K562 (cell line): ENCODE results near the gene CORO2A. TPM values are rescaled to one million over a fixed set of nuclear protein-coding genes. Genes with fewer than 3 reads are reported as not detected.

Source experiments
- ATAC-seq: fragments of 200-7000 bp; cut with Tn5 transposase; 3 replicates; pipeline ENCODE4 v1.9.1; 2020; ENCODE audit warnings: moderate library complexity
- BruUV-seq: library from RNA; stranded (reverse); fragments of 400-500 nt; replicated peaks from 2 replicates; lab custom pipeline; 2021; lab: Mats Ljungman, UMichigan
- CTCF ChIA-PET: fragments of 300-600 bp; formaldehyde crosslinking; extraction: SDS; loops from one replicate; lab custom pipeline; 2021; ENCODE audit warnings: low intra/inter-chr PET ratio; lab: Yijun Ruan, JAX
- POLR2A ChIA-PET: fragments of 300-600, 350-650 bp; sonication (Branson Sonifier 250); formaldehyde crosslinking; extraction: SDS; loops from one replicate; lab custom pipeline; 2021; ENCODE audit warnings: antibody characterized with exemption, inconsistent platforms; lab: Yijun Ruan, JAX
- DNase-seq, 4 experiments: peaks; one replicate each; pipeline versions ENCODE4 v3.0.0 to v3.0.0-alpha.2; 2011 to 2018; ENCODE audit warnings: low spot score in 3 of 4, mixed read lengths in 3 of 4; ENCODE audit errors: extremely low read depth in 1 of 4
- FAIRE-seq: peaks from 2 replicates; lab custom pipeline; 2011; peaks lifted over from hg19 to GRCh38; lab: Jason Lieb, UNC
- H2AFZ ChIP-seq: 2 replicates; pipeline ENCODE4 v1.6.0; 2011; ENCODE audit warnings: low read depth, low read length, control low read depth, inconsistent platforms
- H3K27ac ChIP-seq: fragments of 200-600 bp; 3 replicates; pipeline ENCODE4 v1.8.0; 2011; ENCODE audit warnings: low read depth, mild to moderate bottlenecking, control low read depth, inconsistent platforms, low read length, moderate library complexity, mixed read lengths; ENCODE audit errors: extremely low read depth
- H3K27me3 ChIP-seq, 2 experiments: fragments of 300-600 bp in 1 of 2; 2 replicates in 1 of 2; 3 replicates in 1 of 2; pipeline versions ENCODE4 v1.6.0 to v1.8.0; 2011; ENCODE audit warnings: inconsistent platforms in 2 of 2, low read length in 2 of 2, mild to moderate bottlenecking in 1 of 2, mixed read lengths in 1 of 2, moderate library complexity in 1 of 2; ENCODE audit not compliant: control insufficient read depth in 2 of 2, insufficient read depth in 2 of 2
- H3K36me3 ChIP-seq: fragments of 300-600 bp; 3 replicates; pipeline ENCODE4 v1.8.0; 2011; ENCODE audit warnings: mild to moderate bottlenecking, low read length, inconsistent platforms; ENCODE audit not compliant: control insufficient read depth, insufficient read depth
- H3K4me1 ChIP-seq, 2 experiments: fragments of 200-600 bp in 1 of 2; replicated peaks in 1 of 2; 2 replicates in 1 of 2; 3 replicates in 1 of 2; pipeline versions ENCODE4 v1.5.1 to v1.8.0; 2011; ENCODE audit warnings: inconsistent platforms in 2 of 2, low read length in 2 of 2, mild to moderate bottlenecking in 1 of 2, mixed read lengths in 1 of 2, moderate library complexity in 1 of 2; ENCODE audit not compliant: control insufficient read depth in 2 of 2, insufficient read depth in 2 of 2
- H3K4me2 ChIP-seq: 2 replicates; pipeline ENCODE4 v1.6.1; 2011; ENCODE audit warnings: low read length, control low read depth, inconsistent platforms, mixed read lengths; ENCODE audit not compliant: insufficient read depth
- H3K4me3 ChIP-seq: fragments of 200-600 bp; sonication (generic), shearing (Covaris generic); 2 replicates; pipeline ENCODE4 v1.5.1; 2016; ENCODE audit warnings: control low read depth, inconsistent platforms
- H3K79me2 ChIP-seq: fragments of 200-600 bp; 3 replicates; pipeline ENCODE4 v1.8.0; 2011; ENCODE audit warnings: low read length, inconsistent platforms; ENCODE audit not compliant: control insufficient read depth, insufficient read depth
- H3K9ac ChIP-seq, 2 experiments: 2 replicates each; pipeline versions ENCODE4 v1.6.0 to v1.6.1; 2011; ENCODE audit warnings: low read depth in 2 of 2, low read length in 2 of 2, control low read depth in 1 of 2, inconsistent platforms in 1 of 2, mild to moderate bottlenecking in 1 of 2, mixed read lengths in 1 of 2; ENCODE audit not compliant: insufficient read depth in 1 of 2
- H3K9me1 ChIP-seq: one replicate; pipeline ENCODE4 v1.6.0; 2011; ENCODE audit warnings: inconsistent platforms, mild to moderate bottlenecking, low read length, moderate library complexity; ENCODE audit not compliant: control insufficient read depth, insufficient read depth
- H3K9me3 ChIP-seq: replicated peaks from 2 replicates; pipeline ENCODE4 v1.5.1; 2011; ENCODE audit warnings: low read depth, low read length, inconsistent platforms; ENCODE audit not compliant: control insufficient read depth, insufficient read depth
- H4K20me1 ChIP-seq: replicated peaks from 2 replicates; pipeline ENCODE4 v1.6.1; 2011; ENCODE audit warnings: low read length, inconsistent platforms, mixed read lengths; ENCODE audit not compliant: control insufficient read depth, insufficient read depth
- CSDE1 ChIP-seq, 2 experiments: fragments of 450-650 bp; IDR thresholded peaks; 2 replicates each; pipeline ENCODE4 v1.6.1; 2016; ENCODE audit warnings: mild to moderate bottlenecking in 1 of 2
- DPF2 ChIP-seq: fragments of 450-650 bp; IDR thresholded peaks from 2 replicates; pipeline ENCODE4 v1.6.1; 2016
- GTF2F1 ChIP-seq: IDR thresholded peaks from 2 replicates; pipeline ENCODE4 v1.6.1; 2011; ENCODE audit warnings: low read depth, low read length, improper control_type of control experiment
- MAX ChIP-seq: sonication (generic); formaldehyde crosslinking; IDR thresholded peaks from 2 replicates; pipeline ENCODE4 v1.9.0; 2022; ENCODE audit warnings: mild to moderate bottlenecking, missing genetic modification reagents
- MTF1 ChIP-seq: fragments of 250-450 bp; sonication (Bioruptor Pico); IDR thresholded peaks from 2 replicates; pipeline ENCODE4 v1.9.0; 2021; ENCODE audit warnings: moderate library complexity, mild to moderate bottlenecking, inconsistent platforms, borderline replicate concordance
- MYC ChIP-seq, 2 experiments: fragments of 250-450 bp in 1 of 2; sonication (Bioruptor Pico) in 1 of 2; IDR thresholded peaks; 2 replicates each; pipeline versions ENCODE4 v1.5.1 to v1.6.1; 2012 to 2021; ENCODE audit warnings: low read depth in 2 of 2, borderline replicate concordance in 1 of 2, improper control_type of control experiment in 1 of 2, low read length in 1 of 2, mild to moderate bottlenecking in 1 of 2, moderate library complexity in 1 of 2
- NFIX ChIP-seq: fragments of 250-450 bp; sonication (Bioruptor Pico); IDR thresholded peaks from 2 replicates; pipeline ENCODE4 v1.4.0; 2020; ENCODE audit warnings: low read depth, mild to moderate bottlenecking, moderate library complexity
- POLR2AphosphoS2 ChIP-seq: IDR thresholded peaks from 2 replicates; pipeline ENCODE4 v1.6.1; 2012; ENCODE audit warnings: low read length, improper control_type of control experiment
- POLR2H ChIP-seq: IDR thresholded peaks from 2 replicates; pipeline ENCODE4 v1.6.1; 2016; ENCODE audit warnings: missing genetic modification characterization, low read depth, mild to moderate bottlenecking, control low read depth, missing compliant biosample characterization, moderate library complexity
- POU5F1 ChIP-seq: fragments of 150-350 bp; IDR thresholded peaks from 2 replicates; pipeline ENCODE4 v1.6.1; 2014; ENCODE audit warnings: borderline replicate concordance, low read length, low read depth, mild to moderate bottlenecking; ENCODE audit not compliant: partially characterized antibody
- SMAD2 ChIP-seq: fragments of 150-350 bp; IDR thresholded peaks from 2 replicates; pipeline ENCODE4 v1.6.1; 2014; ENCODE audit warnings: low read depth, mild to moderate bottlenecking, low read length
- SMARCE1 ChIP-seq: fragments of 450-650 bp; IDR thresholded peaks from 2 replicates; pipeline ENCODE4 v1.7.1; 2016; ENCODE audit warnings: mild to moderate bottlenecking
- SRF ChIP-seq, 2 experiments: fragments of 250-450, 450-650 bp in 1 of 2; sonication (Bioruptor Pico) in 1 of 2; sonication (generic) in 1 of 2; formaldehyde crosslinking; IDR thresholded peaks; 2 replicates each; pipeline versions ENCODE4 v1.5.0 to v1.5.1; 2020 to 2022; ENCODE audit warnings: mild to moderate bottlenecking in 1 of 2, missing genetic modification reagents in 1 of 2
- STAT5A ChIP-seq: IDR thresholded peaks from 2 replicates; pipeline ENCODE4 v1.6.1; 2012; ENCODE audit warnings: low read length, inconsistent platforms, borderline replicate concordance
- ZNF12 ChIP-seq: sonication (generic); formaldehyde crosslinking; IDR thresholded peaks from 2 replicates; pipeline ENCODE4 v1.4.0; 2020; ENCODE audit warnings: mild to moderate bottlenecking, missing genetic modification reagents
- ZNF384 ChIP-seq: IDR thresholded peaks from 2 replicates; pipeline ENCODE4 v1.6.1; 2012; ENCODE audit warnings: low read depth, low read length, improper control_type of control experiment
- ZNF511 ChIP-seq: sonication (generic); formaldehyde crosslinking; IDR thresholded peaks from 2 replicates; pipeline ENCODE4 v1.8.0; 2022; ENCODE audit warnings: mild to moderate bottlenecking, missing genetic modification reagents
- WGBS: fragments of 100-300 bp; shearing (Covaris generic); methylation state at CpG from one replicate; pipeline ENCODE4 v1.1.6; 2016; ENCODE audit warnings: low coverage, mixed read lengths; ENCODE audit not compliant: insufficient coverage; ENCODE audit errors: missing lambda C conversion rate; 5-methylcytosine and 5-hydroxymethylcytosine counted together
- in situ Hi-C: fragments of 300-500 bp; cut with MboI; formaldehyde crosslinking; loops from 4 replicates; pipeline ENCODE4 v1.15.0; 2018; ENCODE audit warnings: inconsistent platforms, mixed read lengths
- intact Hi-C: fragments of 100-400 bp; cut with micrococcal nuclease; formaldehyde crosslinking; loops from 2 replicates; pipeline ENCODE4 v1.14.2; 2022
- polyA plus RNA-seq, 8 experiments: library from polyadenylated mRNA; depleted of rRNA in 4 of 8; stranded (reverse) in 5 of 8; unstranded in 3 of 8; fragments of >200 nt; fragmentation: Nextera tagmentation in 2 of 8; fragmentation: Illumina TruSeq in 1 of 8; extraction: Ambion mirVana in 2 of 8; extraction: Trizol in 1 of 8; gene quantifications; 2 replicates each; pipeline versions ENCODE4 v1.2.1 to v1.2.3, GENCODE V29; 2011 to 2014; ENCODE audit warnings: inconsistent platforms in 1 of 8, missing spikeins in 1 of 8
- total RNA-seq, 7 experiments: library from RNA; depleted of rRNA in 6 of 7; stranded (reverse); fragments of >200 nt in 6 of 7; fragmentation: Illumina TruSeq in 2 of 7; extraction: Trizol in 2 of 7; gene quantifications; 2 replicates each; pipeline versions ENCODE4 v1.2.1 to v1.2.3, GENCODE V29; 2011 to 2021; ENCODE audit warnings: low replicate concordance in 1 of 7

The CORO2A gene
- total and polyA plus RNA-seq, 9 of the 15 experiments (the other 6 are each of a cell fraction or from before 2014, with no cell fraction given) = 9.5 to 26.6 (median 18.0) TPM

GRCh38 chr9:98161851-98162250, 30.6 kb downstream of the CORO2A start:
- CTCF ChIA-PET = no interaction called here

GRCh38 chr9:98159790-98160189, 32.6 kb downstream of the CORO2A start:
- Histone ChIP-seq H3K4me2 (no peak overlapping the region), H4K20me1 (peaks cover 22% of the 10 kb centered on the region), H3K9ac (peak overlapping the region in 1 of 2 experiments; percentile 43; a peak in 1 of 4 replicates), H3K4me1 (peaks cover 10 to 17% of the 10 kb centered on the region in 2 experiments; a peak in 4 of 5 replicates), H3K27me3 (no peaks in the 10 kb centered on the region), H3K36me3 (peaks cover 25% of the 10 kb centered on the region), H3K79me2 (peaks cover 18% of the 10 kb centered on the region), H3K4me3 (no peak overlapping the region), H3K9me1 (peaks cover 6% of the 10 kb centered on the region), H3K9me3 (no peaks in the 10 kb centered on the region), H3K27ac (no peak overlapping the region), H2AFZ (no peak overlapping the region)
- intact Hi-C loops = no loop called here
- ChIA-PET POLR2A (interaction anchor here (0.9 kb wide), 1 partner anchor 11 kb away, joined by 3 read pairs; no protein-coding TSS in a partner anchor), CTCF (no interaction called here)
- DNase-seq (peak in 1 of 4 experiments; percentile 56), ATAC-seq (peak; percentile 91), FAIRE-seq (peak; percentile 73)
- no TSS peak for BruUV-seq
- 17% methylated on average over 6 of the region's 6 CpGs for WGBS
- in situ Hi-C loops = no loop called here
- TF ChIP-seq MYC (IDR thresholded peaks at IDR 0.05; ENCODE audit: low read depth, low read length) = 0 out of 2 replicates have a peak, but pooled peaks have one; percentile 16
- TF ChIP-seq MYC (CRISPR knock-in tag; IDR thresholded peaks at IDR 0.05; ENCODE audit: borderline replicate concordance, low read depth) = no peak
- TF ChIP-seq CSDE1 (IDR thresholded peaks at IDR 0.05) = no peak
- TF ChIP-seq GTF2F1 = no peak
- TF ChIP-seq POLR2AphosphoS2 = no peak
- TF ChIP-seq ZNF12 (CRISPR knock-in tag) = no peak
- no peak for TF ChIP-seq NFIX (CRISPR knock-in tag)
- no peak for TF ChIP-seq SMARCE1
- TF ChIP-seq POLR2H (tag) = no peak
- TF ChIP-seq MTF1 (CRISPR knock-in tag) = no peak
- no peak for TF ChIP-seq MAX (CRISPR knock-in tag)
- TF ChIP-seq SMAD2 = no peak
- no peak for TF ChIP-seq DPF2
- no peak for TF ChIP-seq ZNF384

More at GRCh38 chr9:98161851-98162250, 30.6 kb downstream of the CORO2A start:
- no peak overlapping the region for H3K4me2 ChIP-seq
- DNase-seq = no peak
- 75% methylated on average over 4 of the region's 4 CpGs for WGBS
- H3K9me1 ChIP-seq = peaks cover 6% of the 10 kb centered on the region
- H3K27ac ChIP-seq = no peak overlapping the region
- TF ChIP-seq POU5F1 (no peak), STAT5A (no peak), SRF (CRISPR knock-in tag; IDR thresholded peaks at IDR 0.05) (no peak), ZNF511 (CRISPR knock-in tag) (no peak)
- TF ChIP-seq, all 486 proteins: peak for 0
- H3K27me3 ChIP-seq = no peaks in the 10 kb centered on the region
- H3K79me2 ChIP-seq = peaks cover 28% of the 10 kb centered on the region
- ATAC-seq (no peak), FAIRE-seq (no peak)
- peaks cover 22% of the 10 kb centered on the region for H4K20me1 ChIP-seq
- no peak overlapping the region for H3K9ac ChIP-seq
- in situ Hi-C loops = no loop called here
- intact Hi-C loops = no loop called here
- peaks cover 10 to 17% of the 10 kb centered on the region in 2 experiments; a peak in 4 of 5 replicates for H3K4me1 ChIP-seq
- no peaks in the 10 kb centered on the region for H3K9me3 ChIP-seq
- POLR2A ChIA-PET = interaction anchor here (1.3 to 1.4 kb wide), 2 partner anchors 10 to 240 kb away, joined by 6 read pairs; partner anchors contain the start of gene TRMO
- H2AFZ ChIP-seq = no peak overlapping the region
- peaks cover 16% of the 10 kb centered on the region; the same call in 2 of the 3 replicates for H3K36me3 ChIP-seq
- BruUV-seq = no TSS peak
- no peak overlapping the region for H3K4me3 ChIP-seq
